NCI-H69 (cell line): ENCODE results near the gene PRIM2.
"Not testable (repeated sequence)": the region's sequence is repeated elsewhere in the genome, so short reads cannot be mapped to it uniquely, and the experiment has no call there.

ENCODE experiments used
- DNase-seq: peaks from one replicate; lab custom pipeline; 2025; lab: John Stamatoyannopoulos, UW

PRIM2 gene

GRCh38 chr6:57610612-57611011 is 293.2 kb downstream of the PRIM2 start:
- not testable (repeated sequence) for DNase-seq

DNA sequence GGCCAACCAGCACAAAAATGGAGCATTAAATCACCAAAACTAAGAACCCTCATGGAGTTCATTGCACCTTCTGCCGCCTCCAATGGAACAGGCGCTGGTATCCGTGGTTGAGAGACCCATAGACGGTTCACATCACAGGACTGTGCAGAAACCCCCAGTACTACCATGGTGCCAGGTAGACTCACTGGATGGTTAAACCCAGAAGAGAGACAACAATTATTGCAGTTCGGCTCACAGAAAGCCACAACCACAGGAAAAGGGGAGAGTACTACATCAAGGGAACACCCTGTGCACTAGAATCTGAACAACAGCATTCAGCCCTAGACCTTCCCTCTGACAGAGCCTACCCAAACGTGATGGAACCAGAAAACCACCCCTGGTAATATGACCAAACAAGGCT is 301.5 kb downstream of the PRIM2 start:
- DNase-seq, result not testable (repeated sequence)

- not testable (repeated sequence) for DNase-seq
These were observed 314.3 kb downstream of the PRIM2 start for GRCh38 chr6:57631773-57632172.

DNA sequence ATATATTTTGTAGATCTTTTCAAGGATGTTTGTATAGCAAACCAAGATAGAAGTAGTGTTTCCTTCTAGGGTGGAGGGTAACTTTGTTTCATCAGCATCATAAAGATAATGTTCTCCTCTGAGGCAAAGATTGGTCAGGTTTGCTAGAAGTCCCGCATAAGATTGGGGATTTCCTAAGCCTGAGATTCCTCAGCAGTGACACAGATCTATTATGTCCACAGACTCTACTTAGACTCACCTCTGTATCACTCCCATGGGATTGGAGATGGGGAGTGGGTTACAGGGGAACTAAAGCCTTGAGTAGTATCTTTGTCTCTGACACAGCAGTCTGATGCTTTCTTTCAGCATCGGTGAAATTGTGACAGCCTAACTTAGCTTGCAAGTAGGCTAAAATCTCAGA is 341.1 kb downstream of the PRIM2 start:
- DNase-seq, result not testable (repeated sequence)

GRCh38 chr6:57659794-57660193 is 342.4 kb downstream of the PRIM2 start:
- not testable (repeated sequence) for DNase-seq

DNA sequence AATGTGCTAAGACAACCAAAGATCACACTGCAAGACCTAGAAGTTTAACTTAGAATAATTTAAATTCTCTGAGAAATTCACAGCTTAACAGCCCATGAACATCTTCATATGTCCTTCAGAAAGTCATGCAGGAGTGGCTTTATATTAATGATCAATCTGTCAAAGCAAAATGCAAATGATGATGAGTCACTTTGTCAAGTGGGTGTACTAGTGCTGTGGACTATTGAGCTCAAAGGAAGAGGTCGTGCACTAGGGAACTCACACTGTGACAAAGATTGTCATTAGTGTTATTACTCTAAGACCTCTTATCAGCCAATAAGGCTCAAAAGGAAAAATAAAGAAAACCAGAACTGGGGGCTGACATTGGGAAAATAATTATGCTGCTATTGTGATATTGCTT is 343.5 kb downstream of the PRIM2 start:
- not testable (repeated sequence) for DNase-seq

- not testable (repeated sequence) for DNase-seq
These were observed 350.7 kb downstream of the PRIM2 start for GRCh38 chr6:57668108-57668507.

DNA sequence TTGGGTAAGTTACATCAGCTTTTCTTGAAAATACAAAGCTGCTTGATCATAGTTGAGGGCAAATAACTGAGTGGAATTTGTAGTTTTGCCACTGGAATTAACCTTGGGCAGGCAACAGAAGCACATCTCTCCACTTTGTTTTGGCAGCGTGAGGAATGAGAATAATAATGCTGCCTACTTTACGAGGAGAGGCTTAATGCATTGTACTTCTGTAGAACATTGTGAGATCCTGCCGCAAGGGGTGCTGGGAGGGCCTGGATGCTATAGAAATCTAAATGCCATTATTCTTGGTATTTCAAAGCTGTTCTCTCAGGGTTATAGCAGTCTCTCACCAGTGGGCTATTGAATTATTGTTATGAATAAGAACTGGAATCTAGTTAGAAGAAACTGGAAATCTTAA is 353.8 kb downstream of the PRIM2 start:
- not testable (repeated sequence) for DNase-seq

DNA sequence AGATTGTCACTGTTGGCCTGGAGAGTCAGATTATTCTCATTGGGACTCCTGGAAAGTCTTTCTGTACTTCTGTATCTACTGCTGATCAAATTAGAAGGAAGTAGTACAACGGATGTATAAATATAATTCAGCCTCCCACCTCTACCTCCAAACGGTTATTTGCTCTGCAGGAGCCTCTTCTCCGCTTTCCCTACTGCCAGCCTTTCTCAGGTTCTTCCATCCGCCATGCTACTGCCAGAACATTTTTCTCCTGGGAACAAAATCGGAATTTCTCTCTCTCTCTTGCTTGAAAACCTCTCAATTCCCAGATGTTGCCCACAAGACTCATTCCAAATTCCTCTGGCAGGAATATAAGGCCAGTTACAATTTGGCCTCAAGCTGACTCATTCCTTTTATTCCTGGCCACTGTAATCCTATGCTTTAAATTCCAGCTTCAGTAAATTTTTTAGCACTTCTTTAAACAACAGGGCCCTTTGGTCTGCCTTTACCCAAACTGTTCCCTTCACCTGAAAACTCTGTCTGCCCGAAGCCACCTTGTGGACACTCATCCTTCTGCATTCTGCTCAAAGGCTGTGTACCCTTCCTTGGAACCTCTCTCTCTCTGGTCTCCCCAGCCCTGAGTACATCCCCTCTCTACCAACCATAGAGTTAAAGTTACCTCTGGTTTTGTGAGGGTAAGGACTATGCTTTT is 354.7 kb downstream of the PRIM2 start:
- DNase-seq, result not testable (repeated sequence)

- DNase-seq, result peak; percentile 5
These were observed 355.9 kb downstream of the PRIM2 start for GRCh38 chr6:57673281-57673680.

DNA sequence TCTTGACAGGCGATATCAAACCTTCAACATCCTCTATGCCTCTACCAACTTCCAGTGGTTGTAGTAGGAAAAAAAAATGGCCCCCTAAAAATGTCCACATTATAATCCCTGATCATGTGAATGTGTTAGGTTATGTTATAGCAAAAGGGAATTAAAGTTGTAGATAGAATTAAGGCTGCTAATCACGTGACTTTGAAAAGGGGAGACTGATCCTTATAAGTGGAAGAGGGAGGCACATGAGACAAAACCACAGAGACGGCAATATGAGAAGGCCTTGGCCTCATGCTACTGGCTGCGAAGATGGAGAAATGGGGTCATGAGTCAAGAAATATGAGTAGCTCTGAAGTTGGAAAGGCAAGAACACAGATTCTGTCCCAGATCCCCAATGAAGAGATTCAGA is 358.0 kb downstream of the PRIM2 start:
- DNase-seq, result not testable (repeated sequence)

DNA sequence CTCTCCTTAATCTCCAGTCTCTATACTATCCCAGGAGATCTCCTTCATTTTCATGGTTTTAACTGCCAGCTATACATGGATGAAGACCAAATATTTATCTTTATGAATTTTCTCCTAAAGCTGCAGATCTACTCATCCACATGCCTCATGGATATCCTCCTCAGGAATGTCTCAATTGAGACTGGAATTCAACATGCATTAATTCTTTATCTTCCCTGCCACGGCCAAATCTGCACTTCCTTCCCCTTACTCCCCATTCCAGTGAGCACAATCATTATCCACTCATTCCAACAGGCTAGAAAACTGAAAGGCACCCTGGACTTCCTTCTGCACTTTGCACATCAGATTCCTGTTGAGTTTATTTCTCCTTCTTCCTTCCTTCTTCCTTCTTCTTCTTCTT is 379.0 kb downstream of the PRIM2 start:
- not testable (repeated sequence) for DNase-seq
